Thyroid gland (tissue), 4 donors: ENCODE results near the gene SEMA4C. TPM values are rescaled to one million over a fixed set of nuclear protein-coding genes. Genes with fewer than 3 reads are reported as not detected.

ENCODE experiments used
- DNase-seq, 2 donors: peaks; one replicate each; pipeline ENCODE4 v3.0.0-alpha.2; 2019
- H3K27ac ChIP-seq, 3 donors: fragments of 200-600 bp; sonication (generic); 1 replicate in 2 of 3; 2 replicates in 1 of 3; pipeline ENCODE4 v1.5.1; 2016 to 2019; ENCODE audit warnings: mild to moderate bottlenecking in 1 of 3, moderate library complexity in 1 of 3
- H3K27me3 ChIP-seq: fragments of 200-600 bp; sonication (generic); one replicate; pipeline ENCODE4 v1.5.1; 2019
- H3K36me3 ChIP-seq, 2 donors: fragments of 200-600 bp; sonication (generic); one replicate each; pipeline ENCODE4 v1.5.1; 2016 to 2019
- H3K4me1 ChIP-seq, 2 donors: fragments of 200-600 bp; sonication (generic); one replicate each; pipeline ENCODE4 v1.5.1; 2017 to 2019
- H3K4me3 ChIP-seq, 3 donors: fragments of 200-600 bp; sonication (generic); replicated peaks in 1 of 3; 1 replicate in 2 of 3; 2 replicates in 1 of 3; pipeline ENCODE4 v1.5.1; 2016; ENCODE audit warnings: mild to moderate bottlenecking in 1 of 3
- H3K9me3 ChIP-seq: fragments of 200-600 bp; sonication (generic); one replicate; pipeline ENCODE4 v1.5.1; 2017
- POLR2A ChIP-seq, 2 donors: fragments of 450-650 bp; IDR thresholded peaks; one replicate each; pipeline ENCODE4 v1.6.1; 2017; ENCODE audit warnings: antibody characterized with exemption in 2 of 2, mild to moderate bottlenecking in 2 of 2, moderate library complexity in 1 of 2
- WGBS, 2 donors: methylation state at CpG; one replicate each; pipeline ENCODE4 v1.1.5; 2017; 5-methylcytosine and 5-hydroxymethylcytosine counted together
- intact Hi-C: fragments of 100-400 bp; cut with DNase I; formaldehyde crosslinking; loops from one replicate; pipeline ENCODE4 v1.15.1; 2023
- total RNA-seq, 4 donors: library from RNA; depleted of rRNA; stranded (reverse); fragments of >200 nt; gene quantifications; one replicate each; pipeline ENCODE4 v1.2.3, GENCODE V29; 2016
- TF ChIP-seq, protein P1 (sequence below), 6 experiments: fragments of 200-600 bp in 3 of 6; fragments of 450-650 bp in 3 of 6; sonication (generic) in 3 of 6; IDR thresholded peaks; one replicate each; pipeline ENCODE4 v1.5.1; 2016 to 2019; ENCODE audit warnings: antibody characterized with exemption in 6 of 6, mild to moderate bottlenecking in 2 of 6, inconsistent platforms in 1 of 6, moderate library complexity in 1 of 6

The SEMA4C gene
- total RNA-seq, 4 donors from 2014 or later, result 14.5 to 21.7 (median 19.3) TPM

GRCh38 chr2:96868555-96869280, 1.2 kb downstream of the SEMA4C start:
- H3K27me3 ChIP-seq, result no peaks in the 10 kb centered on the region
- peak; percentile 85 to 89 for DNase-seq
- no peaks in the 10 kb centered on the region for H3K9me3 ChIP-seq
- H3K4me3 ChIP-seq, result peak overlapping the region; percentile 77 to 100 (median 99)
- WGBS, 2 donors, result 0% methylated on average over 2 of the region's 76 CpGs
- intact Hi-C loops, result no loop called here
- TF ChIP-seq, protein P1, sequence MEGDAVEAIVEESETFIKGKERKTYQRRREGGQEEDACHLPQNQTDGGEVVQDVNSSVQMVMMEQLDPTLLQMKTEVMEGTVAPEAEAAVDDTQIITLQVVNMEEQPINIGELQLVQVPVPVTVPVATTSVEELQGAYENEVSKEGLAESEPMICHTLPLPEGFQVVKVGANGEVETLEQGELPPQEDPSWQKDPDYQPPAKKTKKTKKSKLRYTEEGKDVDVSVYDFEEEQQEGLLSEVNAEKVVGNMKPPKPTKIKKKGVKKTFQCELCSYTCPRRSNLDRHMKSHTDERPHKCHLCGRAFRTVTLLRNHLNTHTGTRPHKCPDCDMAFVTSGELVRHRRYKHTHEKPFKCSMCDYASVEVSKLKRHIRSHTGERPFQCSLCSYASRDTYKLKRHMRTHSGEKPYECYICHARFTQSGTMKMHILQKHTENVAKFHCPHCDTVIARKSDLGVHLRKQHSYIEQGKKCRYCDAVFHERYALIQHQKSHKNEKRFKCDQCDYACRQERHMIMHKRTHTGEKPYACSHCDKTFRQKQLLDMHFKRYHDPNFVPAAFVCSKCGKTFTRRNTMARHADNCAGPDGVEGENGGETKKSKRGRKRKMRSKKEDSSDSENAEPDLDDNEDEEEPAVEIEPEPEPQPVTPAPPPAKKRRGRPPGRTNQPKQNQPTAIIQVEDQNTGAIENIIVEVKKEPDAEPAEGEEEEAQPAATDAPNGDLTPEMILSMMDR (IDR thresholded peaks at IDR 0.05), result peak in 5 of 6 experiments; percentile 31 to 63 (median 45)
- peak in 1 of 2 donors; percentile 52 for TF ChIP-seq POLR2A (IDR thresholded peaks at IDR 0.05)
- H3K4me1 ChIP-seq, result peaks cover 11 to 48% of the 10 kb centered on the region in 2 donors
- peaks cover 22% of the 10 kb centered on the region in 2 donors for H3K36me3 ChIP-seq
- H3K27ac ChIP-seq, result peak overlapping the region; percentile 92 to 97 (median 93)

DNA sequence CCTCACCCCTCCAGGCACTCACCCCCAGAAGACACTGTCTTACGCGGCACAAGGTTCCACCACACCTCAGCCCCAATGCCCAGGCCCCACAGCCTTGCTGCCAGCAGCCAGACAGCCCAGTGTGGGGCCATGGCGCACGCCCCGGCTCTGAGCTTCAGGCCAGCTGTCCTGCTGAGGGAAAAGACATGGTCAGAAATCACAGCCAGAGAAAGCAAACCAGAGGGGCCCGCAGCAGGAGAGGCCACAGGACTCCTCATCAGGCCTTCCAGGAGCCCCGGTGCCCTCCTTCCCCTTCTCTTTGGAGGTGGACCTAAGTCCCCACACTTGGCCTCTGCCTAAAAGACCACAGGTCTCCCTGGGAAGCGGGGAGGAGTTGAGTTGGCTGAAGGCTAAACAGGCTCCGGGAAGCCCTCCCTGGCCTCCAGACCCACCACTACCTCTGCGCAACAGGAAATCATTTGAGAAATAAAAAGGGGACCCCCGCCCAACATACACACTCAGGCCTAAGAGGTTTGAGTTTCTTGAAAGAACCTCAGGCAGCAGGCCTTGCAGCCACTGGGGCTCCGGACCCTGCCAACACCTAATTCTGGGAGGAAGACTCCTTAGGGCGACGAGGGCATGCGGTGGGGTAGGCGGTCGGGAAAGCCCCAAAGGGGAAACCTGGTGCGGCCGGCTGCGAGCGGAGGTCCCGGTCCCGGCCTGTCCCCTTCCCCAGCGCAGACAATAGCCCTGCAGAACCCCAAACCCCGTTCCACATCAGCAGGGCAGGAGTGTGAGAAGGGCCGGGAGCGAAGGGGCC, 1.9 kb downstream of the SEMA4C start:
- intact Hi-C loops, result no loop called here
- H3K4me3 ChIP-seq, result peak overlapping the region; percentile 77 to 100 (median 99)
- WGBS, 2 donors, result 34% methylated on average over 20 to 27 of the region's 27 CpGs
- no peak for DNase-seq
- peaks cover 30% of the 10 kb centered on the region in 2 donors for H3K36me3 ChIP-seq
- H3K9me3 ChIP-seq, result no peaks in the 10 kb centered on the region
- TF ChIP-seq POLR2A (IDR thresholded peaks at IDR 0.05), result no peak
- TF ChIP-seq, protein P1 (IDR thresholded peaks at IDR 0.05), result peak in 1 of 6 experiments; percentile 10
- H3K27me3 ChIP-seq, result no peaks in the 10 kb centered on the region
- peaks cover 11 to 44% of the 10 kb centered on the region in 2 donors for H3K4me1 ChIP-seq
- peak overlapping the region; percentile 92 to 97 (median 93) for H3K27ac ChIP-seq

DNA sequence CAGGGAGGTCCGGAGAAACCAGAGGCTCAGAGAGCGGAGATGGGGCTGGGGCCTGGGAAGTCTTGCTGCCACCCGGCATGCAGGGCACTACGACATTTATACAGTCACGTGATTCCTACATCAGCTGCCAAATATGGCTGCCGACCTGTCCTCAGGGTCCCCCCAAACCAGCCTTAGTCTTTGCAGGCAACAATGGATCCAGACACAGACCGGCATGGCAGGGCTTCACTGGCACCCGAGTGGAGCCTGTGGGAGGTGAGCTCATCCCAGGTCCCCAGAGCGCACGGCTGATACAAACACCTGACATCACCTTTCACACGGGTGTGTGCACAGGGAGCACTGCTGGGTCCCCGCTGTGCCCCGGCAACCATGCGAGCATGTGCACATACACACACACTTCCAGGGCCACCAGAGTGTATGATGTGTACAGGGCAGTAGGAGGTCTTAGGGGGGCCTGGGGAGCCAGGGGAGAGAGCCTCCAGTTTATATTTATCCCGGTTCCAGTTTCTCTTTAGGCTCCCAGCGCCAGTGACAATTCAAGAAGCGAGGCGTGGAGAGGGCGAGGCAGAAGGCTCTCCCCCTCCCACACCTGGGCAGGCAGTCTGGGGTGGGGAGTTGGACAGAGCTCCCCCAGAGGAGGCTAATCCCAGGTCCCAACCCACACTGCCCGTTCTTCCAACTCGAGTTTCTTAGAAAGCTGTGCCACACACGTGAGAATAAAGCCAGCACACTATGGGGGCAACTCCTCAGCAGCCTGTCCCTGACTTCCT, 2.7 kb downstream of the SEMA4C start:
- DNase-seq, result no peak
- H3K36me3 ChIP-seq, result peaks cover 32 to 33% of the 10 kb centered on the region in 2 donors
- peak overlapping the region in 2 of 3 donors; percentile 92 to 97 for H3K27ac ChIP-seq
- no peak overlapping the region for H3K4me3 ChIP-seq
- peaks cover 11 to 39% of the 10 kb centered on the region in 2 donors for H3K4me1 ChIP-seq
- H3K9me3 ChIP-seq, result no peaks in the 10 kb centered on the region
- intact Hi-C loops, result no loop called here
- TF ChIP-seq, protein P1 (IDR thresholded peaks at IDR 0.05), result no peak
- no peak for TF ChIP-seq POLR2A (IDR thresholded peaks at IDR 0.05)
- WGBS, 2 donors, result 69 to 73% methylated on average over 11 to 20 of the region's 22 CpGs
- no peaks in the 10 kb centered on the region for H3K27me3 ChIP-seq

GRCh38 chr2:96866586-96866985, 3.3 kb downstream of the SEMA4C start:
- Histone ChIP-seq H3K9me3 (no peaks in the 10 kb centered on the region), H3K27ac (peak overlapping the region in 1 of 3 donors; percentile 34), H3K36me3 (peaks cover 38 to 39% of the 10 kb centered on the region in 2 donors), H3K27me3 (no peaks in the 10 kb centered on the region), H3K4me3 (no peak overlapping the region), H3K4me1 (peaks cover 11 to 39% of the 10 kb centered on the region in 2 donors)
- no peak for TF ChIP-seq POLR2A (IDR thresholded peaks at IDR 0.05)
- TF ChIP-seq, protein P1 (IDR thresholded peaks at IDR 0.05), result no peak
- intact Hi-C loops, result no loop called here
- DNase-seq, result no peak
- 77 to 95% methylated on average over 5 to 7 of the region's 8 CpGs for WGBS, 2 donors
